Calu3 (cell line): ENCODE measurements around the gene PDGFA. TPM values are rescaled to one million over a fixed set of nuclear protein-coding genes. Genes with fewer than 3 reads are reported as not detected.

ENCODE experiments used
- BruUV-seq: library from RNA; stranded (reverse); fragments of 400-500 nt; replicated peaks from 2 replicates; lab custom pipeline; 2021; lab: Mats Ljungman, UMichigan
- CTCF ChIA-PET: fragments of 300-600 bp; sonication (Branson Sonifier 250); formaldehyde crosslinking; loops from one replicate; lab custom pipeline; 2022; ENCODE audit warnings: antibody characterized with exemption; lab: Charles Lee
- DNase-seq: peaks from one replicate; pipeline ENCODE4 v3.0.0; 2022
- H3K27ac Mint-ChIP-seq: one replicate; pipeline ENCODE4 v1.8.0; 2022; ENCODE audit warnings: mixed read lengths; ENCODE audit not compliant: unreplicated experiment
- H3K27me3 Mint-ChIP-seq: one replicate; pipeline ENCODE4 v1.8.0; 2022; ENCODE audit warnings: mixed read lengths; ENCODE audit not compliant: unreplicated experiment
- H3K36me3 Mint-ChIP-seq: one replicate; pipeline ENCODE4 v1.8.0; 2022; ENCODE audit warnings: mild to moderate bottlenecking, moderate library complexity, mixed read lengths; ENCODE audit not compliant: insufficient read depth, unreplicated experiment
- H3K4me1 Mint-ChIP-seq: one replicate; pipeline ENCODE4 v1.8.0; 2022; ENCODE audit warnings: mild to moderate bottlenecking, low read depth, mixed read lengths; ENCODE audit not compliant: unreplicated experiment
- H3K4me3 Mint-ChIP-seq: one replicate; pipeline ENCODE4 v1.8.0; 2022; ENCODE audit warnings: mild to moderate bottlenecking, low read depth, moderate library complexity, mixed read lengths; ENCODE audit not compliant: unreplicated experiment
- H3K9me3 Mint-ChIP-seq: one replicate; pipeline ENCODE4 v1.8.0; 2022; ENCODE audit warnings: low read depth, mixed read lengths; ENCODE audit not compliant: unreplicated experiment
- intact Hi-C: fragments of 100-400 bp; cut with micrococcal nuclease; formaldehyde crosslinking; loops from one replicate; pipeline ENCODE4 v1.10.0; 2022; ENCODE audit not compliant: unreplicated experiment
- total RNA-seq: library from RNA; stranded (reverse); gene quantifications from 2 replicates; pipeline ENCODE4 v1.2.3, GENCODE V29; 2022
- TF ChIP-seq, protein P1 (sequence below): fragments of 200-600 bp; IDR thresholded peaks from one replicate; pipeline ENCODE4 v1.8.0; 2022; ENCODE audit warnings: antibody characterized with exemption; ENCODE audit not compliant: unreplicated experiment

Gene PDGFA
- total RNA-seq, 1 experiment from 2014 or later, result 4.5 TPM

DNA sequence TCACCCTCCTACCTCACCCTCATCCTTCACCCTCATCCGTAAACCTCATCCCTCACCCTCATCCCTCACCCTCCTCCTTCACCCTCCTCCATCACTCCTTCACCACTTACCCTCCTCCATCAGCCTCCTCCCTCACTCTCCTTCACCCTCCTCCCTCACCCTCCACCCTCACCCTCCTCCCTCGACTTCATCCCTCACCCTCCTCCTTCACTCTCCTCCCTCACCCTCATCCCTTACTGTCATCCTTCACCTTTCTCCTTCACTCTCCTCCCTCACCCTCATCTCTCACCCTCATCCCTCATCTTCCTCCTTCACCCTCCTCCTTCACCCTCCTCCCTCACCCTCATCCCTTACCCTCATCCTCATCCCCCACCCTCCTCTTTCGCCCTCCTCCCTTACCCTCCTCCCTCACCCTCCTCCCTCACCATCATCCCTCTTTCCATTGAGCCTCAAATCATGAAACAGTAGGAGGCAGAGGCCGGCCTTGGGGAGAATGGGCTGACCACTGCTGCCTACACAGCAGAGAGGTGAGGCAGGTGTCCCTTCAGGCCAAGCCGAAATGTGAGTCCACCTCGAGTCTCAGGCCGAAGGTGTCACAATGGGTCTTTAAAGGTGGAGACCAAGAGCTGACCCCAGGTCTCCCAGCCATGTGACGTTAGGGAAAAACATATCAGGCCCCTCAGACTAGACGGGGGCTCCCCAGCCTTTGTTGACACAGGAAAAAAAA lies 53.0 kb downstream of the PDGFA start:
- TF ChIP-seq, protein P1, sequence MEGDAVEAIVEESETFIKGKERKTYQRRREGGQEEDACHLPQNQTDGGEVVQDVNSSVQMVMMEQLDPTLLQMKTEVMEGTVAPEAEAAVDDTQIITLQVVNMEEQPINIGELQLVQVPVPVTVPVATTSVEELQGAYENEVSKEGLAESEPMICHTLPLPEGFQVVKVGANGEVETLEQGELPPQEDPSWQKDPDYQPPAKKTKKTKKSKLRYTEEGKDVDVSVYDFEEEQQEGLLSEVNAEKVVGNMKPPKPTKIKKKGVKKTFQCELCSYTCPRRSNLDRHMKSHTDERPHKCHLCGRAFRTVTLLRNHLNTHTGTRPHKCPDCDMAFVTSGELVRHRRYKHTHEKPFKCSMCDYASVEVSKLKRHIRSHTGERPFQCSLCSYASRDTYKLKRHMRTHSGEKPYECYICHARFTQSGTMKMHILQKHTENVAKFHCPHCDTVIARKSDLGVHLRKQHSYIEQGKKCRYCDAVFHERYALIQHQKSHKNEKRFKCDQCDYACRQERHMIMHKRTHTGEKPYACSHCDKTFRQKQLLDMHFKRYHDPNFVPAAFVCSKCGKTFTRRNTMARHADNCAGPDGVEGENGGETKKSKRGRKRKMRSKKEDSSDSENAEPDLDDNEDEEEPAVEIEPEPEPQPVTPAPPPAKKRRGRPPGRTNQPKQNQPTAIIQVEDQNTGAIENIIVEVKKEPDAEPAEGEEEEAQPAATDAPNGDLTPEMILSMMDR, result no peak
- intact Hi-C loops, result no loop called here
- no TSS peak for BruUV-seq
- H3K4me3 Mint-ChIP-seq, result no peak overlapping the region
- peaks cover 6% of the 10 kb centered on the region for H3K36me3 Mint-ChIP-seq
- CTCF ChIA-PET, result no interaction called here
- H3K9me3 Mint-ChIP-seq, result peaks cover 12% of the 10 kb centered on the region
- H3K27me3 Mint-ChIP-seq, result peaks cover 46% of the 10 kb centered on the region
- no peak for DNase-seq
- no peak overlapping the region for H3K27ac Mint-ChIP-seq
- H3K4me1 Mint-ChIP-seq, result peaks cover 4% of the 10 kb centered on the region

DNA sequence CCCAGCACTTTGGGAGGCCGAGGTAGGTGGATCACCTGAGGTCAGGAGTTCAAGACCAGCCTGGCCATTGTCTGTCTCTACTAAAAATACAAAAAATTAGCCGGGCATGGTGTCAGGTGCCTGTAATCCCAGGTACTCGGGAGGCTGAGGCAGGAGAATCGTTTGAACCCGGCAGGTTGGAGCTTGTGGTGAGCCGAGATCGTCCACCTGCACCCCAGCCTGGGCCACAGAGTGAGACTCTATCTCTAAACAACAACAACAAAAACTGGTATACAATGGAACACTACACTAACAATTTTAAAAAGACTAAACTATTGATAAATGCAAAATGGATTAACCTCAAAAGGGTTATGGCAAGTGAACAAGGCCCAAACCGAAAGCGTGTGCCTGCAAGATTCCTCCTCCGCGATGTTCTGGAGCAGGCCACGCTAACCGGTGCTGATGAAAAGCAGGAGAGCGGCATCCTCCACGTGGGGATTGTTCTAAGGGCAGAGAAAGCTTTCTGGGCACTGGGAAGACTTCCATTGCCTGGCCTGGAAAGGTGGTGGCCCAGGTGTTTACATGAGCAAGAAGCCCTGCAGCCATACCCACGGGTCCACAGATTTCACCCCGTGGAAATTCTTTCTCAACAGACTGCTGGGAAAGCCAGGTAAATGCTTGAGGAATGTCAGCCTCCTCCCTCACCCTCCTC lies 53.8 kb downstream of the PDGFA start:
- CTCF ChIA-PET, result no interaction called here
- peaks cover 54% of the 10 kb centered on the region for H3K27me3 Mint-ChIP-seq
- intact Hi-C loops, result no loop called here
- TF ChIP-seq, protein P1, result no peak
- DNase-seq, result no peak
- H3K9me3 Mint-ChIP-seq, result peaks cover 12% of the 10 kb centered on the region
- H3K4me1 Mint-ChIP-seq, result peaks cover 12% of the 10 kb centered on the region
- no peak overlapping the region for H3K4me3 Mint-ChIP-seq
- BruUV-seq, result no TSS peak
- H3K27ac Mint-ChIP-seq, result no peak overlapping the region
- H3K36me3 Mint-ChIP-seq, result peaks cover 10% of the 10 kb centered on the region

DNA sequence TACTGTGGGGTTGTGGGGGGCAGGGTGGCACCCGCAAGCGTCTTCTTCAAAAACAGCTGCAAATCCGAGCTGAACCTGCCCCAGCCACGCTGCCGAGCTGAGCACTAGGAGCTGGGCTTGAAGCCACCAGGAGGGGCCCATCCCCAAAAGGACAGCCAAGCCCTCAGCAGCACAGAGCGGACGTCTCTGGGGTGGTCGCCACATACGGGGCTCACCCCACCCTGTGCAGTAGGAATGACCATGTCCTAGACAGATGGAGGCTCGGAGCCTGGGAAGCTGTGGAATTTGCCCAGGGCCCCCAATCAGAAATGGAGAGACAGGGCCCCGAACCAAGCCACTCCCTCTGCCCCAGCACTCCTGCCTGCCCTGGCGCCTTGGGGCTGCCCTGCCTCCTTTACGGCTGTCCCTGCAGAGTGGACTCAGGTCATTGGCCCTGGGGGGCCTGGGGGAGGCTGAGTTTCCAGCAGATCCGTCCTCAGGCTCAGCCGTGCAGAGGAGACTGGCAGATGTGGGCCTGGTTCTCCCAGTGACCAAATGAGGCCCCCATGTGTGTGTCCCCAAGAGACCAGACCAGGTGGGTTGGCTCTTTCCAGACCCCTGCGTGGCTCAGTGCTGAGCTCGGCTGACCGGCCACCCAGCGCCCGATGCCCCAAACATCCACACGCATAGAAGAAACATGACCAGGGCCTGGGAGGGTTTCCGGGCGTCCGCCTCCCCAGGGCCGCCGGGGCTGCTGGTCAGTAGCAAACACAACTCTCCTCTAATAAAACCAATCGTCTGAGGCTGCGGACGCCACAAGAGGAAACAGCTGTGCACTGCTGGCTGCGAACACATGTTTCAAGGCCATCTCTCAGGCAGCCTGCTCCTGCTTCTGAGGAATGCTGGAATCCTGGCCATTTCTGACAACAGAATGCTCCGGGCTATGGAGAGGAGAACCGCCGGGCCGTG lies 54.9 kb downstream of the PDGFA start:
- intact Hi-C loops, result no loop called here
- H3K4me1 Mint-ChIP-seq, result peaks cover 14% of the 10 kb centered on the region
- CTCF ChIA-PET, result no interaction called here
- no peak overlapping the region for H3K4me3 Mint-ChIP-seq
- peaks cover 10% of the 10 kb centered on the region for H3K36me3 Mint-ChIP-seq
- TF ChIP-seq, protein P1, result no peak
- BruUV-seq, result no TSS peak
- peaks cover 12% of the 10 kb centered on the region for H3K9me3 Mint-ChIP-seq
- peaks cover 65% of the 10 kb centered on the region for H3K27me3 Mint-ChIP-seq
- no peak for DNase-seq
- no peak overlapping the region for H3K27ac Mint-ChIP-seq

DNA sequence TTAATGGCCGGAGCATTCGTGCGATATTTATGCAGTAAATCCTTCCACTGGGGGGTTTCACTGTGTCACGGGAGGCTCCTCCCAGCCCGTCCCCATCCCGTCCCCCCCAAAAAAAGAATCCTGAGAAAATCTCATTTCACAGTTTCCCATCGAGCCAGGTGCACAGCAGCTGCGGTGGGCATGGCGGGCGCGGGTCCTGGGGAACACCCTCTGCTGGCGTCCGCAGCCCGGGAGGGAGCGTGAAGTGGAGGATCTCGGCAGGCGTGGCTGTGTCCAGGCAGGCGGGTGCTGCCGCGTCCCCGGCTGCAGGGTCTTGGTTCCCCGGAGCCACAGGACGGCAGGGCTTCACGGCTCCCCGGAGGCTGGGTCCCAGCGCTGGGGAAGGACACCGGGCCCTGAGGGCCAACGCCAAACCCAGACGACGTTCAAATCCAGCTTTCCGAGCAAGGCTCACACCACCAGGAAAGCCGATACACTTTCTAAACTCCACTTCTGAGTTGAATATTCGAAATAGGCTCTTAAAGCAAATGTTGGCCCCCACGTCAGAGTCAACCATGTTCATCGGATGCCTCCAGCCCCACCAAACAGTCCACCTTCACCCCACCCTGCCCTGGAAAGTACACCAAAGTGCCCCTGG lies 55.7 kb downstream of the PDGFA start:
- H3K4me3 Mint-ChIP-seq, result no peak overlapping the region
- CTCF ChIA-PET, result no interaction called here
- H3K27ac Mint-ChIP-seq, result no peak overlapping the region
- TF ChIP-seq, protein P1, result no peak
- BruUV-seq, result no TSS peak
- DNase-seq, result no peak
- peaks cover 73% of the 10 kb centered on the region for H3K27me3 Mint-ChIP-seq
- peaks cover 12% of the 10 kb centered on the region for H3K9me3 Mint-ChIP-seq
- peaks cover 14% of the 10 kb centered on the region for H3K4me1 Mint-ChIP-seq
- peaks cover 10% of the 10 kb centered on the region for H3K36me3 Mint-ChIP-seq
- intact Hi-C loops, result no loop called here
